Hepatocyte (in vitro differentiated cells): ENCODE results near the gene TRIP10.

Experiments used
- CTCF ChIP-seq: fragments of 200-600 bp; sonication (generic); IDR thresholded peaks from 2 replicates; pipeline ENCODE4 v1.5.1; 2016; ENCODE audit warnings: antibody characterized with exemption, mild to moderate bottlenecking; ENCODE audit not compliant: poor library complexity
- EZH2 ChIP-seq: fragments of 200-600 bp; sonication (generic); IDR thresholded peaks from 2 replicates; pipeline ENCODE4 v1.6.1; 2016; ENCODE audit warnings: antibody characterized with exemption, mild to moderate bottlenecking, borderline replicate concordance
- EZH2phosphoT487 ChIP-seq: fragments of 200-600 bp; sonication (generic); IDR thresholded peaks from one replicate; pipeline ENCODE4 v1.6.1; 2018; ENCODE audit warnings: antibody characterized with exemption, mild to moderate bottlenecking, low read depth, moderate library complexity; ENCODE audit not compliant: unreplicated experiment, severe bottlenecking

GRCh38 chr19:6693681-6694080, 45.8 kb upstream of the TRIP10 start:
- TF ChIP-seq CTCF = no peak
- TF ChIP-seq EZH2phosphoT487 = no peak
- TF ChIP-seq EZH2 = no peak
